MCF 10A (cell line): ENCODE results near the gene ARID5B. TPM values are rescaled to one million over a fixed set of nuclear protein-coding genes. Genes with fewer than 3 reads are reported as not detected.

Source experiments
- BruUV-seq: library from RNA; stranded (reverse); fragments of 400-500 nt; replicated peaks from 2 replicates; lab custom pipeline; 2021; lab: Mats Ljungman, UMichigan
- CTCF ChIA-PET: fragments of 300-600 bp; sonication (Branson Sonifier 250); formaldehyde crosslinking; extraction: SDS; loops from one replicate; lab custom pipeline; 2021; ENCODE audit warnings: antibody characterized with exemption, inconsistent platforms; lab: Yijun Ruan, JAX
- POLR2A ChIA-PET: fragments of 300-600, 350-650 bp; sonication (Branson Sonifier 250); formaldehyde crosslinking; extraction: SDS; loops from one replicate; lab custom pipeline; 2020; ENCODE audit warnings: antibody characterized with exemption, inconsistent platforms; lab: Yijun Ruan, JAX
- DNase-seq: peaks from one replicate; pipeline ENCODE4 v3.0.0-alpha.2; 2018; ENCODE audit not compliant: unreplicated experiment
- H3K27ac Mint-ChIP-seq: one replicate; pipeline ENCODE4 v1.8.0; 2022; ENCODE audit warnings: mild to moderate bottlenecking, low read depth, mixed read lengths; ENCODE audit not compliant: unreplicated experiment
- H3K27me3 Mint-ChIP-seq: one replicate; pipeline ENCODE4 v1.8.0; 2022; ENCODE audit warnings: mixed read lengths; ENCODE audit not compliant: insufficient read depth, unreplicated experiment
- H3K36me3 Mint-ChIP-seq: one replicate; pipeline ENCODE4 v1.8.0; 2022; ENCODE audit warnings: mild to moderate bottlenecking, moderate library complexity, mixed read lengths; ENCODE audit not compliant: insufficient read depth, unreplicated experiment
- H3K4me1 Mint-ChIP-seq: one replicate; pipeline ENCODE4 v1.8.0; 2022; ENCODE audit warnings: mixed read lengths; ENCODE audit not compliant: insufficient read depth, unreplicated experiment
- H3K4me3 Mint-ChIP-seq: one replicate; pipeline ENCODE4 v1.8.0; 2022; ENCODE audit warnings: mild to moderate bottlenecking, moderate library complexity, mixed read lengths; ENCODE audit not compliant: unreplicated experiment
- H3K9me3 Mint-ChIP-seq: one replicate; pipeline ENCODE4 v1.8.0; 2022; ENCODE audit warnings: mixed read lengths; ENCODE audit not compliant: unreplicated experiment
- intact Hi-C: fragments of 100-400 bp; cut with micrococcal nuclease; formaldehyde crosslinking; loops from 2 replicates; pipeline ENCODE4 v1.14.1; 2022
- total RNA-seq: library from RNA; stranded (reverse); gene quantifications from 2 replicates; pipeline ENCODE4 v1.2.3, GENCODE V29; 2022
- TF ChIP-seq, protein P1 (sequence below): fragments of 200-600 bp; IDR thresholded peaks from one replicate; pipeline ENCODE4 v1.8.0; 2022; ENCODE audit warnings: antibody characterized with exemption, mild to moderate bottlenecking; ENCODE audit not compliant: unreplicated experiment

Gene ARID5B
- total RNA-seq, 1 experiment from 2014 or later, result 12.2 TPM

DNA sequence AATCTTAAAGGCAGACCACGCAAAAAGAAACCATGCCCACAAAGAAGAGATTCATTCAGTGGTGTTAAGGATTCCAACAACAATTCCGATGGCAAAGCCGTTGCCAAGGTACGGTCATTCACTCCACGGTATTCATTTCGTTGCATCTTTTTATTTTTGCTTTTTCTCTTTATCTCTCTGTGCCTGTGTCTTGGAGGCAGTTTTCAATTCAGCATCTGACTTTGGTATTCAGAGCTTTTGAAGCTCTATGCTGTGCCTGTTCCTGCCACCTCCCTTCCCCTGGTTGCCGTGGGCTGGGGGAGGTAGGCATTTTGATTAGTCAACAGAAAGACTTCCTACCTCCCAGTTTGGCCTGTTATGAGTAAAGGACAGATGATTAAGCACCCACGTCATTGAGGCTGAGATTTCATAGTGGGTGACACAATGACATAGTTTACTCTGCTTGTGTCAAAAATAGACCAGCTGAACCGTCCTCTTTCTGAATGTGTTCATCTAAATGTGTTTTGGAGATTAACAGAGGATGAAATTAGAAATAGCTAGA lies 149.5 kb downstream of the ARID5B start:
- CTCF ChIA-PET, result interaction anchor here (0.6 to 3.5 kb wide), 9 partner anchors 10 to 386 kb away, joined by 3 to 28 read pairs (median 4); partner anchors contain the start of gene ARID5B
- peak; percentile 90 for DNase-seq
- H3K36me3 Mint-ChIP-seq, result peaks cover 51% of the 10 kb centered on the region

DNA sequence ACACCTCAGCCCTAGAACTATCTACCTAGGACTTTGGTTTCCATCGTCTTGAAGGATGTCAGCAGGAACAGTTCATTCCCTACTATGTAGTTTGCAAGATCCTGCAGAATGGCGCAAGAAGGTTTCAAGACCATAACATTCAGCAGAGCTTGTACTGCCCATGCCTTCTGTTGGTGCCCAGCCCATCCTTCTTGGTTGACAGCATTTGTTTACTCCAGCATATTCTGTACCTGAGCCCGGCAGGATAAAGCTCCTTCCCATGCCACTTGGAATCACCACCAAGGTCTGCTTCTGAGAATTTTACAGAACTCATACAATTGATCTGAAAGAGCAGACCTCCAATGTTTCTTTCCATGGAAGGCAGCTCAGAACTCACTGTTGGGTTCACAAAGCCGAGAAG lies 150.8 kb downstream of the ARID5B start:
- Mint-ChIP-seq H3K4me3 (no peak overlapping the region), H3K9me3 (no peaks in the 10 kb centered on the region), H3K27me3 (no peaks in the 10 kb centered on the region), H3K36me3 (peaks cover 62% of the 10 kb centered on the region), H3K27ac (no peak overlapping the region), H3K4me1 (peaks cover 15% of the 10 kb centered on the region)
- CTCF ChIA-PET, result no interaction called here
- TF ChIP-seq, protein P1, sequence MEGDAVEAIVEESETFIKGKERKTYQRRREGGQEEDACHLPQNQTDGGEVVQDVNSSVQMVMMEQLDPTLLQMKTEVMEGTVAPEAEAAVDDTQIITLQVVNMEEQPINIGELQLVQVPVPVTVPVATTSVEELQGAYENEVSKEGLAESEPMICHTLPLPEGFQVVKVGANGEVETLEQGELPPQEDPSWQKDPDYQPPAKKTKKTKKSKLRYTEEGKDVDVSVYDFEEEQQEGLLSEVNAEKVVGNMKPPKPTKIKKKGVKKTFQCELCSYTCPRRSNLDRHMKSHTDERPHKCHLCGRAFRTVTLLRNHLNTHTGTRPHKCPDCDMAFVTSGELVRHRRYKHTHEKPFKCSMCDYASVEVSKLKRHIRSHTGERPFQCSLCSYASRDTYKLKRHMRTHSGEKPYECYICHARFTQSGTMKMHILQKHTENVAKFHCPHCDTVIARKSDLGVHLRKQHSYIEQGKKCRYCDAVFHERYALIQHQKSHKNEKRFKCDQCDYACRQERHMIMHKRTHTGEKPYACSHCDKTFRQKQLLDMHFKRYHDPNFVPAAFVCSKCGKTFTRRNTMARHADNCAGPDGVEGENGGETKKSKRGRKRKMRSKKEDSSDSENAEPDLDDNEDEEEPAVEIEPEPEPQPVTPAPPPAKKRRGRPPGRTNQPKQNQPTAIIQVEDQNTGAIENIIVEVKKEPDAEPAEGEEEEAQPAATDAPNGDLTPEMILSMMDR, result no peak
- no TSS peak for BruUV-seq
- no peak for DNase-seq
- intact Hi-C loops, result no loop called here
- POLR2A ChIA-PET, result interaction anchor here (0.8 kb wide), 1 partner anchor 10 kb away, joined by 3 read pairs; no protein-coding TSS in a partner anchor

More for the DNA sequence above, 149.5 kb downstream of the ARID5B start:
- H3K27ac Mint-ChIP-seq, result peak overlapping the region; percentile 96
- H3K4me3 Mint-ChIP-seq, result peak overlapping the region; percentile 84
- intact Hi-C loops, result no loop called here
- POLR2A ChIA-PET, result interaction anchor here (0.6 to 6.4 kb wide), 17 partner anchors 9 to 1217 kb away, joined by 3 to 98 read pairs (median 7); partner anchors contain the start of gene ARID5B
- no peaks in the 10 kb centered on the region for H3K27me3 Mint-ChIP-seq
- H3K9me3 Mint-ChIP-seq, result no peaks in the 10 kb centered on the region
- TF ChIP-seq, protein P1, result no peak
- BruUV-seq, result no TSS peak
- H3K4me1 Mint-ChIP-seq, result peaks cover 28% of the 10 kb centered on the region

DNA sequence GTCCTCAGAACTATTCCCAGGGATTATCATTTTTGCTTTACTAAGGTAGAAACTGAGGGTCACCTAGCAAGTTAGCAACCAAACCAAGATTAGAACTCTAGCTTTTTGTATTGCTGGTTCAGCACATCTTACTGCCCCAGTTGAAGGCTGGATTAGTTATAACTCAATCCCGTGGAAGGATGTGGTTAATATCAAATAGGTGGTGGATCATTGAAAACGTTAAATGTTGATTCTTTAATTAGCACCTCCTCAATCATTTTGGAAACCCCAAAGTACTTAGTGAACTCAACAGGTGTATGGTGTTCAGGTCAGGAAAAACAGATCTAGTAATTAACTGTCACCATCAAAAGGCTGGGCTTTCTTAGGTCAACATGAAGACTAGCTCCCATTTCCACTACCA lies 152.4 kb downstream of the ARID5B start:
- H3K4me1 Mint-ChIP-seq, result peaks cover 8% of the 10 kb centered on the region
- peaks cover 78% of the 10 kb centered on the region for H3K36me3 Mint-ChIP-seq
- H3K27me3 Mint-ChIP-seq, result no peaks in the 10 kb centered on the region
- DNase-seq, result no peak
- ChIA-PET CTCF (interaction anchor here (0.6 to 1.0 kb wide), 2 partner anchors 16 to 152 kb away, joined by 3 to 5 read pairs; partner anchors contain the start of gene ARID5B), POLR2A (interaction anchor here (0.7 to 1.2 kb wide), 4 partner anchors 20 to 189 kb away, joined by 3 to 4 read pairs (median 3); no protein-coding TSS in a partner anchor)
- intact Hi-C loops, result no loop called here
- no peaks in the 10 kb centered on the region for H3K9me3 Mint-ChIP-seq
- no TSS peak for BruUV-seq
- TF ChIP-seq, protein P1, result no peak
- no peak overlapping the region for H3K27ac Mint-ChIP-seq
- no peak overlapping the region for H3K4me3 Mint-ChIP-seq

DNA sequence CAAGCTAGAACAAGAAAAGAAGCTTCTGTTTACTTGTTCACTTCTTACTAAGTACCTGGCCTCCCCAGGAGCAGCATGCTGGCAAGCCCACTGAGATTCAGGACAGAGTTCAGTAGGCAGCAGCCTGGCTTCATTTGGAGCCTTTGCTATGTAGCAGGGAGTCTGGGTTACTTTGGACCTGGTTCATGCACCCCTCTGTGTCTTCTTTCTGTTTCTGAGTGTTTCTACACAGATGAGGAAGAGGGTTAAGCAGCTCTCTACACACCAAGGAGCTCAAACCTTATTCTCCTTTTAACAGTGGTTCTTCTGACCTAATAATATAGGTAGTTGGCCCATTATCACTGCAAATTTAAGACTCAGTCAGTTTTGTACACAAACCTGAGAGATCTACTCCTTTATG lies 152.9 kb downstream of the ARID5B start:
- peaks cover 12% of the 10 kb centered on the region for H3K4me1 Mint-ChIP-seq
- H3K9me3 Mint-ChIP-seq, result no peaks in the 10 kb centered on the region
- POLR2A ChIA-PET, result interaction anchor here (0.7 to 1.2 kb wide), 4 partner anchors 10 to 189 kb away, joined by 3 to 4 read pairs (median 4); no protein-coding TSS in a partner anchor
- H3K4me3 Mint-ChIP-seq, result no peak overlapping the region
- H3K27me3 Mint-ChIP-seq, result no peaks in the 10 kb centered on the region
- intact Hi-C loops, result no loop called here
- CTCF ChIA-PET, result interaction anchor here (0.6 to 1.0 kb wide), 3 partner anchors 16 to 153 kb away, joined by 3 to 5 read pairs (median 3); partner anchors contain the start of gene ARID5B
- H3K27ac Mint-ChIP-seq, result no peak overlapping the region
- TF ChIP-seq, protein P1, result no peak
- no TSS peak for BruUV-seq
- DNase-seq, result no peak
- peaks cover 84% of the 10 kb centered on the region for H3K36me3 Mint-ChIP-seq
